SK-N-SH (cell line): ENCODE results near the gene PPM1L.

Source experiments
- CTCF ChIP-seq: fragments of 200-600 bp; sonication (generic); IDR thresholded peaks from 2 replicates; pipeline ENCODE4 v1.6.1; 2017; ENCODE audit warnings: antibody characterized with exemption, mild to moderate bottlenecking, moderate library complexity
- EP300 ChIP-seq, 2 experiments: IDR thresholded peaks; 2 replicates each; pipeline versions ENCODE4 v1.4.0 to v1.6.1; 2012; ENCODE audit warnings: borderline replicate concordance in 1 of 2, low read depth in 1 of 2, low read length in 1 of 2
- FOXM1 ChIP-seq: IDR thresholded peaks from 2 replicates; pipeline ENCODE4 v1.4.0; 2012; ENCODE audit warnings: low read depth, mild to moderate bottlenecking
- GABPA ChIP-seq: IDR thresholded peaks from 2 replicates; pipeline ENCODE4 v1.4.0; 2012; ENCODE audit warnings: low read depth, mild to moderate bottlenecking
- MAX ChIP-seq: IDR thresholded peaks from 2 replicates; pipeline ENCODE4 v1.4.0; 2012; ENCODE audit warnings: low read depth
- POLR2AphosphoS5 ChIP-seq: IDR thresholded peaks from 2 replicates; pipeline ENCODE4 v1.6.1; 2012; ENCODE audit warnings: low read depth, low read length
- RAD21 ChIP-seq: IDR thresholded peaks from 2 replicates; pipeline ENCODE4 v1.6.1; 2012; ENCODE audit warnings: mild to moderate bottlenecking, low read length
- RCOR1 ChIP-seq: fragments of 150-350 bp; IDR thresholded peaks from 2 replicates; pipeline ENCODE4 v1.6.1; 2017; ENCODE audit warnings: antibody characterized with exemption, low read length
- REST ChIP-seq: IDR thresholded peaks from 2 replicates; pipeline ENCODE4 v1.6.1; 2012; ENCODE audit warnings: mild to moderate bottlenecking, low read depth, low read length, moderate library complexity
- RFX5 ChIP-seq: IDR thresholded peaks from 2 replicates; pipeline ENCODE4 v1.6.1; 2012; ENCODE audit warnings: mild to moderate bottlenecking, improper control_type of control experiment, low read length
- TAF1 ChIP-seq: IDR thresholded peaks from 2 replicates; pipeline ENCODE4 v1.6.1; 2012; ENCODE audit warnings: low read depth, mild to moderate bottlenecking, low read length, moderate library complexity, borderline replicate concordance
- ZBTB33 ChIP-seq: IDR thresholded peaks from 2 replicates; pipeline ENCODE4 v1.4.0; 2012; ENCODE audit warnings: low read depth, borderline replicate concordance

GRCh38 chr3:160951642-160952487, 195.8 kb downstream of the PPM1L start:
- TF ChIP-seq CTCF (no peak), POLR2AphosphoS5 (no peak), REST (no peak), GABPA (no peak), FOXM1 (no peak), MAX (no peak), RAD21 (no peak), RCOR1 (no peak), EP300 (IDR thresholded peaks at IDR 0.05; ENCODE audit: borderline replicate concordance in 1 of 2, low read depth in 1 of 2, low read length in 1 of 2) (no peak), RFX5 (no peak), TAF1 (no peak), ZBTB33 (no peak)
